Panc1 (cell line): ENCODE measurements around the gene ATP10D. TPM values are rescaled to one million over a fixed set of nuclear protein-coding genes. Genes with fewer than 3 reads are reported as not detected.

Experiments used
- ATAC-seq: fragments of 200-7000 bp; cut with Tn5 transposase; 2 replicates; pipeline ENCODE4 v1.9.1; 2020; ENCODE audit warnings: mild to moderate bottlenecking, moderate library complexity
- BruUV-seq: library from RNA; stranded (reverse); fragments of 400-500 nt; replicated peaks from 2 replicates; lab custom pipeline; 2021; lab: Mats Ljungman, UMichigan
- CTCF ChIA-PET: fragments of 300-600 bp; sonication (Branson Sonifier 250); formaldehyde crosslinking; loops from one replicate; lab custom pipeline; 2022; ENCODE audit warnings: antibody characterized with exemption; lab: Charles Lee
- POLR2A ChIA-PET: fragments of 300-600 bp; sonication (Branson Sonifier 250); formaldehyde crosslinking; loops from one replicate; lab custom pipeline; 2022; ENCODE audit warnings: antibody characterized with exemption; lab: Charles Lee
- DNase-seq: peaks from one replicate; pipeline ENCODE4 v3.0.0-alpha.2; 2010; ENCODE audit warnings: low read depth, low spot score
- H3K27ac ChIP-seq: 2 replicates; pipeline ENCODE4 v1.5.1; 2011; ENCODE audit warnings: mild to moderate bottlenecking, low read length, inconsistent platforms
- H3K27me3 ChIP-seq: fragments of 200-500 bp; sonication (Bioruptor generic); 2 replicates; pipeline ENCODE4 v1.6.0; 2014; ENCODE audit warnings: low read length, inconsistent platforms; ENCODE audit not compliant: control insufficient read depth, insufficient read depth
- H3K36me3 ChIP-seq: fragments of 200-500 bp; sonication (Bioruptor generic); 2 replicates; pipeline ENCODE4 v1.5.1; 2014; ENCODE audit warnings: inconsistent platforms, mild to moderate bottlenecking, low read length, moderate library complexity; ENCODE audit not compliant: control insufficient read depth, insufficient read depth
- H3K4me1 ChIP-seq: 2 replicates; pipeline ENCODE4 v1.5.1; 2011; ENCODE audit warnings: inconsistent platforms, mild to moderate bottlenecking, low read length, moderate library complexity; ENCODE audit not compliant: control insufficient read depth, insufficient read depth
- H3K4me3 ChIP-seq, 2 experiments: 2 replicates each; pipeline ENCODE4 v1.5.1; 2011 to 2012; ENCODE audit warnings: low read depth in 2 of 2, low read length in 2 of 2, mild to moderate bottlenecking in 2 of 2, inconsistent platforms in 1 of 2, moderate library complexity in 1 of 2
- H3K9me3 ChIP-seq: fragments of 200-500 bp; sonication (Bioruptor generic); 2 replicates; pipeline ENCODE4 v1.5.1; 2014; ENCODE audit warnings: low read depth, mild to moderate bottlenecking, inconsistent platforms, low read length, moderate library complexity; ENCODE audit not compliant: control insufficient read depth, insufficient read depth
- POLR2AphosphoS5 ChIP-seq: IDR thresholded peaks from 2 replicates; pipeline ENCODE4 v1.6.1; 2012; ENCODE audit warnings: mild to moderate bottlenecking, low read depth, low read length, moderate library complexity
- SIN3A ChIP-seq: IDR thresholded peaks from 2 replicates; pipeline ENCODE4 v1.6.1; 2012; ENCODE audit warnings: low read depth, mild to moderate bottlenecking, low read length, moderate library complexity, borderline replicate concordance; ENCODE audit not compliant: insufficient read depth
- TCF7L2 ChIP-seq: IDR thresholded peaks from 2 replicates; pipeline ENCODE4 v1.6.1; 2011; ENCODE audit warnings: mild to moderate bottlenecking, low read depth, low read length, inconsistent platforms
- in situ Hi-C: cut with HindIII; loops from 2 replicates; pipeline ENCODE4 v1.10.0; 2016; ENCODE audit warnings: low sequenced_read_pairs, low pct_unique_long_range_greater_than_20kb
- intact Hi-C: fragments of 100-400 bp; cut with micrococcal nuclease; formaldehyde crosslinking; loops from one replicate; pipeline ENCODE4 v1.10.0; 2022; ENCODE audit not compliant: unreplicated experiment
- total RNA-seq: library from RNA; stranded (reverse); gene quantifications from one replicate; pipeline ENCODE4 v1.2.1, GENCODE V29; 2021; ENCODE audit not compliant: unreplicated experiment
- TF ChIP-seq, protein P1 (sequence below): fragments of 450-650 bp; IDR thresholded peaks from 2 replicates; pipeline ENCODE4 v1.5.1; 2017; ENCODE audit warnings: mild to moderate bottlenecking
- TF ChIP-seq, protein P2 (sequence below), 2 experiments: IDR thresholded peaks; 2 replicates each; pipeline ENCODE4 v1.6.1; 2011 to 2012; ENCODE audit warnings: low read depth in 2 of 2, control low read depth in 1 of 2, low read length in 1 of 2, mild to moderate bottlenecking in 1 of 2, moderate library complexity in 1 of 2; ENCODE audit not compliant: insufficient read depth in 1 of 2

ATP10D gene
- total RNA-seq, 1 experiment from 2014 or later, result 13.9 TPM

DNA sequence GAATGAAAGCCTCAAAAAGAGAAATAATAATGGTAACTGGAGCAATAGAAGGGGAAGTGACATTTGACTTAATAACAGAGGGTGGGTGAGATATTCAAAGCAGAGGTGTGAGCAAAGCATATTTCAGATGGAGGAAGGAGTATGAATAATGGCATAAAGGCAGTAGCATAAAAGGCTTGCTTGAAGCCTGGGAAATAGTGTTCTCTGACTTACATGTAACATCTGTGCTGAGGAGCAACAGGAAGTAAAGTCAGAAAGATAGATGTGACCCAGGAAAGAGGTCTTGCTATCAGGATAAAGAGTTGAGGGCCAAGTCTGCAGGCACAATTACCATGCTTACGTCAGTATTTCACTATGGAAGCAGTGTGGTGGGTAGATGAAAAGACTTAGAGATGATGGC lies 28.4 kb downstream of the ATP10D start:
- intact Hi-C loops (no loop called here), in situ Hi-C loops (no loop called here)
- no peaks in the 10 kb centered on the region for H3K36me3 ChIP-seq
- H3K4me1 ChIP-seq, result no peaks in the 10 kb centered on the region
- no peaks in the 10 kb centered on the region for H3K9me3 ChIP-seq
- BruUV-seq, result no TSS peak
- H3K27me3 ChIP-seq, result no peaks in the 10 kb centered on the region
- DNase-seq (no peak), ATAC-seq (no peak)
- no peak overlapping the region for H3K27ac ChIP-seq
- TF ChIP-seq SIN3A (no peak), TCF7L2 (no peak)
- POLR2A ChIA-PET, result no interaction called here
- no peak overlapping the region for H3K4me3 ChIP-seq
- CTCF ChIA-PET, result no interaction called here

DNA sequence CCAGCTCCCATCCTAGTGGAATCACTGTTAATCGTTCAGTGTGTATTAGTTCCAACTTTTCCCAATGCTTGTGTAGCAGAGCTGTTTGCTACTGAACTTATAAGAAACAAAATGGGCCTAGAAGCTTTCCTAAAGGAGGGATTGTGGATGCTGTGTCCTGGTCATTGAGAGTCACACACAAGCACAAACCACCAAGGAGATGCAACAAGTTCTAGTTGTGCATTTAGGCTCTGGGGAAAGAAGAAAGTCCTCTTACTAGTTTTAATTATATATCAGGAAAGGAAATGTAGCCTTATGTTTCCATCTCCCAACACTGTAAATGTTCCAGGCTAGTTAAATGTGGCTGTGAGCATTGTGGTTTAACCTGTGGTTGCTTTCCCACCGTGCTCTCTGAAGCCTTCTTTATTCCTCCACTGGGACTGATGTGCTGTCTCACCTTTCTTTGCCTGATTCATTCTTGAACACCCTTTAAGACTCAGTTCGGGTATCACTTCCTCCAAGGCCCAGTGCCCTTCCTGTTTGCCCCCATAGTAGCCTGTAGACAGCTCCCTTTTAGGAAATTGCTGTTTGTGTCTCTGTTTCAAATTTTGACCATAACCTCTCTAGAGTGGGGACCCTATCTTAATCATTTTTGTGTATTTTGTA lies 34.3 kb downstream of the ATP10D start:
- no peak for DNase-seq
- no peak for ATAC-seq
- no peaks in the 10 kb centered on the region for H3K4me1 ChIP-seq
- in situ Hi-C loops (no loop called here), intact Hi-C loops (no loop called here)
- no peak for TF ChIP-seq SIN3A
- no peak for TF ChIP-seq TCF7L2
- TF ChIP-seq, protein P1, sequence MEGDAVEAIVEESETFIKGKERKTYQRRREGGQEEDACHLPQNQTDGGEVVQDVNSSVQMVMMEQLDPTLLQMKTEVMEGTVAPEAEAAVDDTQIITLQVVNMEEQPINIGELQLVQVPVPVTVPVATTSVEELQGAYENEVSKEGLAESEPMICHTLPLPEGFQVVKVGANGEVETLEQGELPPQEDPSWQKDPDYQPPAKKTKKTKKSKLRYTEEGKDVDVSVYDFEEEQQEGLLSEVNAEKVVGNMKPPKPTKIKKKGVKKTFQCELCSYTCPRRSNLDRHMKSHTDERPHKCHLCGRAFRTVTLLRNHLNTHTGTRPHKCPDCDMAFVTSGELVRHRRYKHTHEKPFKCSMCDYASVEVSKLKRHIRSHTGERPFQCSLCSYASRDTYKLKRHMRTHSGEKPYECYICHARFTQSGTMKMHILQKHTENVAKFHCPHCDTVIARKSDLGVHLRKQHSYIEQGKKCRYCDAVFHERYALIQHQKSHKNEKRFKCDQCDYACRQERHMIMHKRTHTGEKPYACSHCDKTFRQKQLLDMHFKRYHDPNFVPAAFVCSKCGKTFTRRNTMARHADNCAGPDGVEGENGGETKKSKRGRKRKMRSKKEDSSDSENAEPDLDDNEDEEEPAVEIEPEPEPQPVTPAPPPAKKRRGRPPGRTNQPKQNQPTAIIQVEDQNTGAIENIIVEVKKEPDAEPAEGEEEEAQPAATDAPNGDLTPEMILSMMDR, result no peak
- TF ChIP-seq POLR2AphosphoS5, result no peak
- TF ChIP-seq, protein P2, sequence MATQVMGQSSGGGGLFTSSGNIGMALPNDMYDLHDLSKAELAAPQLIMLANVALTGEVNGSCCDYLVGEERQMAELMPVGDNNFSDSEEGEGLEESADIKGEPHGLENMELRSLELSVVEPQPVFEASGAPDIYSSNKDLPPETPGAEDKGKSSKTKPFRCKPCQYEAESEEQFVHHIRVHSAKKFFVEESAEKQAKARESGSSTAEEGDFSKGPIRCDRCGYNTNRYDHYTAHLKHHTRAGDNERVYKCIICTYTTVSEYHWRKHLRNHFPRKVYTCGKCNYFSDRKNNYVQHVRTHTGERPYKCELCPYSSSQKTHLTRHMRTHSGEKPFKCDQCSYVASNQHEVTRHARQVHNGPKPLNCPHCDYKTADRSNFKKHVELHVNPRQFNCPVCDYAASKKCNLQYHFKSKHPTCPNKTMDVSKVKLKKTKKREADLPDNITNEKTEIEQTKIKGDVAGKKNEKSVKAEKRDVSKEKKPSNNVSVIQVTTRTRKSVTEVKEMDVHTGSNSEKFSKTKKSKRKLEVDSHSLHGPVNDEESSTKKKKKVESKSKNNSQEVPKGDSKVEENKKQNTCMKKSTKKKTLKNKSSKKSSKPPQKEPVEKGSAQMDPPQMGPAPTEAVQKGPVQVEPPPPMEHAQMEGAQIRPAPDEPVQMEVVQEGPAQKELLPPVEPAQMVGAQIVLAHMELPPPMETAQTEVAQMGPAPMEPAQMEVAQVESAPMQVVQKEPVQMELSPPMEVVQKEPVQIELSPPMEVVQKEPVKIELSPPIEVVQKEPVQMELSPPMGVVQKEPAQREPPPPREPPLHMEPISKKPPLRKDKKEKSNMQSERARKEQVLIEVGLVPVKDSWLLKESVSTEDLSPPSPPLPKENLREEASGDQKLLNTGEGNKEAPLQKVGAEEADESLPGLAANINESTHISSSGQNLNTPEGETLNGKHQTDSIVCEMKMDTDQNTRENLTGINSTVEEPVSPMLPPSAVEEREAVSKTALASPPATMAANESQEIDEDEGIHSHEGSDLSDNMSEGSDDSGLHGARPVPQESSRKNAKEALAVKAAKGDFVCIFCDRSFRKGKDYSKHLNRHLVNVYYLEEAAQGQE (IDR thresholded peaks at IDR 0.05; ENCODE audit: insufficient read depth in 1 of 2, low read depth in 2 of 2, low read length in 1 of 2), result no peak
- no peaks in the 10 kb centered on the region for H3K9me3 ChIP-seq
- ChIA-PET POLR2A (no interaction called here), CTCF (no interaction called here)
- BruUV-seq, result no TSS peak
- no peaks in the 10 kb centered on the region for H3K36me3 ChIP-seq
- H3K27me3 ChIP-seq, result no peaks in the 10 kb centered on the region
- no peak overlapping the region for H3K4me3 ChIP-seq
- H3K27ac ChIP-seq, result no peak overlapping the region

DNA sequence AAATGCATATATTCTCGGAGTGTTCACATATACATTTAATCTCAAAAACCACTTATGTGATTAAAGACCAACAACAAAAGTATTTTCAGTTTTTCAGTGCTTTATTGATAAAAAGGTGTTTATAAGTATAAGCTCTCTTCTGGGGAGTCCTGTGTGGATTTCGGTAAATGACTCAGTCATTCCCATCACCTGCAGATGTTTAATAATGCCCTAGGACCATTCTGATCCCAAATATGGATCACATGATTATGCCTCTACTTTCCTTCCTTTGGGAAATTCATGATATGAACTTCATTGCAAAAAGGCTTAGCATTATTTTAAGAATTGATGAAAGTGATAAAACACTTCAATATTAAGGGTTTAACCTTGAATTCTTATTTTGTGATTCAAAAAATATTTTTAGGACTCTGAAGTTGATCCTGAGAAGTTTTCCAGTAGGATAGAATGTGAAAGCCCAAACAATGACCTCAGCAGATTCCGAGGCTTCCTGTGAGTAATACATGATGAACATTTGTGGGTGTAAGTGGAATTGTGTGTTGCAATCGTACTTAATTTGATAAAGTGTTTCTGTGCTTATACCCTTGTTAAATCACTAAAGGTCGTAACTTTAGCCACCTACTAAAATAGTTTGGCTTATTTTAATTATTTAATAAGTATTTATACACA lies 40.2 kb downstream of the ATP10D start:
- intact Hi-C loops, result no loop called here

More for the DNA sequence above, 40.2 kb downstream of the ATP10D start:
- POLR2A ChIA-PET, result interaction anchor here (0.5 kb wide), 1 partner anchor 210 kb away, joined by 4 read pairs; no protein-coding TSS in a partner anchor
- Histone ChIP-seq H3K9me3 (no peaks in the 10 kb centered on the region), H3K27me3 (no peaks in the 10 kb centered on the region), H3K4me1 (no peaks in the 10 kb centered on the region), H3K27ac (no peak overlapping the region), H3K4me3 (no peak overlapping the region), H3K36me3 (no peaks in the 10 kb centered on the region)
- CTCF ChIA-PET, result no interaction called here
- no peak for ATAC-seq
- no TSS peak for BruUV-seq
- no peak for DNase-seq
- TF ChIP-seq, protein P1, result no peak
- TF ChIP-seq TCF7L2, result no peak
- TF ChIP-seq POLR2AphosphoS5, result no peak
- TF ChIP-seq, protein P2 (IDR thresholded peaks at IDR 0.05; ENCODE audit: insufficient read depth in 1 of 2, low read depth in 2 of 2, low read length in 1 of 2), result no peak
- TF ChIP-seq SIN3A, result no peak
- in situ Hi-C loops, result no loop called here
